ENCODE measurements around the gene IL17RE.
A peak's percentile ranks its signal among the peaks of the same experiment; 100 is the strongest.
"Not testable (repeated sequence)": the region's sequence is repeated elsewhere in the genome, so short reads cannot be mapped to it uniquely, and the experiment has no call there.

The IL17RE gene

GRCh38 chr3:9902372-9903237 lies at the start of gene IL17RE:
IL17RE (plus strand) TSS chr3:9902848; CDS start chr3:9902933, 85 bp downstream.
- Histone ChIP-seq H3K27ac (ENCODE audit: low read depth, low read length) (no peak within 1 kb of the TSS), H3K9me3 (ENCODE audit: control insufficient read depth, insufficient read depth, low read depth, low read length) (no peaks in the 10 kb centered on the region), H3K4me1 (ENCODE audit: control insufficient read depth, insufficient read depth, low read length) (peaks cover 17% of the 10 kb centered on the region), H3K4me3 (ENCODE audit: low read depth, low read length) (peak within 1 kb of the TSS; percentile 23; the same call in 1 of the 2 replicates), H3K9ac (ENCODE audit: low read length) (no peak within 1 kb of the TSS), H3K36me3 (ENCODE audit: control insufficient read depth, insufficient read depth, low read length) (no peaks in the 10 kb centered on the region), H3K27me3 (ENCODE audit: control insufficient read depth, insufficient read depth, low read length) (no peaks in the 10 kb centered on the region)

GRCh38 chr3:9854291-9854940 lies 48.2 kb upstream of the IL17RE start:
- not testable (repeated sequence) for H3K36me3 ChIP-seq (ENCODE audit: control insufficient read depth, insufficient read depth, low read length); H3K9ac ChIP-seq (ENCODE audit: low read length); H3K27ac ChIP-seq (ENCODE audit: low read depth, low read length); H3K27me3 ChIP-seq (ENCODE audit: control insufficient read depth, insufficient read depth, low read length); H3K4me3 ChIP-seq (ENCODE audit: low read depth, low read length); H3K9me3 ChIP-seq (ENCODE audit: control insufficient read depth, insufficient read depth, low read depth, low read length)
- peaks cover 14% of the 10 kb centered on the region; the same call in 1 of the 2 replicates for H3K4me1 ChIP-seq (ENCODE audit: control insufficient read depth, insufficient read depth, low read length)

- H3K4me1 ChIP-seq (ENCODE audit: control insufficient read depth, insufficient read depth, low read length) = peaks cover 17% of the 10 kb centered on the region; the same call in 1 of the 2 replicates
- H3K9ac ChIP-seq (ENCODE audit: low read length) = no peak overlapping the region
- H3K27me3 ChIP-seq (ENCODE audit: control insufficient read depth, insufficient read depth, low read length) = no peaks in the 10 kb centered on the region
- H3K4me3 ChIP-seq (ENCODE audit: low read depth, low read length) = no peak overlapping the region
- H3K27ac ChIP-seq (ENCODE audit: low read depth, low read length) = no peak overlapping the region
- no peaks in the 10 kb centered on the region for H3K36me3 ChIP-seq (ENCODE audit: control insufficient read depth, insufficient read depth, low read length)
- H3K9me3 ChIP-seq (ENCODE audit: control insufficient read depth, insufficient read depth, low read depth, low read length) = no peaks in the 10 kb centered on the region
These were observed 47.1 kb upstream of the IL17RE start for GRCh38 chr3:9855594-9855993.

GRCh38 chr3:9859530-9860025 lies 43.1 kb upstream of the IL17RE start:
- peaks cover 30% of the 10 kb centered on the region for H3K4me1 ChIP-seq (ENCODE audit: control insufficient read depth, insufficient read depth, low read length)
- no peak overlapping the region for H3K4me3 ChIP-seq (ENCODE audit: low read depth, low read length)
- H3K36me3 ChIP-seq (ENCODE audit: control insufficient read depth, insufficient read depth, low read length) = no peaks in the 10 kb centered on the region
- H3K9me3 ChIP-seq (ENCODE audit: control insufficient read depth, insufficient read depth, low read depth, low read length) = no peaks in the 10 kb centered on the region
- peaks cover 6% of the 10 kb centered on the region for H3K27me3 ChIP-seq (ENCODE audit: control insufficient read depth, insufficient read depth, low read length)
- no peak overlapping the region for H3K9ac ChIP-seq (ENCODE audit: low read length)
- H3K27ac ChIP-seq (ENCODE audit: low read depth, low read length) = no peak overlapping the region

- H3K27ac ChIP-seq (ENCODE audit: low read depth, low read length) = no peak overlapping the region
- no peak overlapping the region for H3K9ac ChIP-seq (ENCODE audit: low read length)
- peaks cover 28% of the 10 kb centered on the region for H3K4me1 ChIP-seq (ENCODE audit: control insufficient read depth, insufficient read depth, low read length)
- H3K27me3 ChIP-seq (ENCODE audit: control insufficient read depth, insufficient read depth, low read length) = peaks cover 6% of the 10 kb centered on the region
- H3K9me3 ChIP-seq (ENCODE audit: control insufficient read depth, insufficient read depth, low read depth, low read length) = no peaks in the 10 kb centered on the region
- no peaks in the 10 kb centered on the region for H3K36me3 ChIP-seq (ENCODE audit: control insufficient read depth, insufficient read depth, low read length)
- no peak overlapping the region for H3K4me3 ChIP-seq (ENCODE audit: low read depth, low read length)
These were observed 41.4 kb upstream of the IL17RE start for GRCh38 chr3:9861201-9861600.

GRCh38 chr3:9861626-9862130 lies 41.0 kb upstream of the IL17RE start:
- no peak overlapping the region for H3K9ac ChIP-seq (ENCODE audit: low read length)
- H3K36me3 ChIP-seq (ENCODE audit: control insufficient read depth, insufficient read depth, low read length) = no peaks in the 10 kb centered on the region
- peaks cover 6% of the 10 kb centered on the region for H3K27me3 ChIP-seq (ENCODE audit: control insufficient read depth, insufficient read depth, low read length)
- no peak overlapping the region for H3K27ac ChIP-seq (ENCODE audit: low read depth, low read length)
- no peak overlapping the region for H3K4me3 ChIP-seq (ENCODE audit: low read depth, low read length)
- H3K4me1 ChIP-seq (ENCODE audit: control insufficient read depth, insufficient read depth, low read length) = peaks cover 28% of the 10 kb centered on the region
- no peaks in the 10 kb centered on the region for H3K9me3 ChIP-seq (ENCODE audit: control insufficient read depth, insufficient read depth, low read depth, low read length)

GRCh38 chr3:9862391-9863057 lies 40.1 kb upstream of the IL17RE start:
- no peak overlapping the region for H3K27ac ChIP-seq (ENCODE audit: low read depth, low read length)
- H3K4me1 ChIP-seq (ENCODE audit: control insufficient read depth, insufficient read depth, low read length) = peaks cover 28% of the 10 kb centered on the region
- peak overlapping the region; percentile 66 for H3K4me3 ChIP-seq (ENCODE audit: low read depth, low read length)
- H3K9ac ChIP-seq (ENCODE audit: low read length) = peak overlapping the region; percentile 46
- H3K9me3 ChIP-seq (ENCODE audit: control insufficient read depth, insufficient read depth, low read depth, low read length) = no peaks in the 10 kb centered on the region
- peaks cover 6% of the 10 kb centered on the region for H3K27me3 ChIP-seq (ENCODE audit: control insufficient read depth, insufficient read depth, low read length)
- no peaks in the 10 kb centered on the region for H3K36me3 ChIP-seq (ENCODE audit: control insufficient read depth, insufficient read depth, low read length)

- H3K4me1 ChIP-seq (ENCODE audit: control insufficient read depth, insufficient read depth, low read length) = peaks cover 25% of the 10 kb centered on the region
- H3K4me3 ChIP-seq (ENCODE audit: low read depth, low read length) = peak overlapping the region; percentile 66
- no peaks in the 10 kb centered on the region for H3K9me3 ChIP-seq (ENCODE audit: control insufficient read depth, insufficient read depth, low read depth, low read length)
- no peak overlapping the region for H3K27ac ChIP-seq (ENCODE audit: low read depth, low read length)
- H3K27me3 ChIP-seq (ENCODE audit: control insufficient read depth, insufficient read depth, low read length) = peaks cover 6% of the 10 kb centered on the region
- H3K36me3 ChIP-seq (ENCODE audit: control insufficient read depth, insufficient read depth, low read length) = no peaks in the 10 kb centered on the region
- no peak overlapping the region for H3K9ac ChIP-seq (ENCODE audit: low read length)
These were observed 39.4 kb upstream of the IL17RE start for GRCh38 chr3:9863058-9863772.

- H3K27ac ChIP-seq (ENCODE audit: low read depth, low read length) = no peak overlapping the region
- H3K9me3 ChIP-seq (ENCODE audit: control insufficient read depth, insufficient read depth, low read depth, low read length) = no peaks in the 10 kb centered on the region
- H3K9ac ChIP-seq (ENCODE audit: low read length) = no peak overlapping the region
- no peak overlapping the region for H3K4me3 ChIP-seq (ENCODE audit: low read depth, low read length)
- H3K4me1 ChIP-seq (ENCODE audit: control insufficient read depth, insufficient read depth, low read length) = peaks cover 20% of the 10 kb centered on the region
- H3K36me3 ChIP-seq (ENCODE audit: control insufficient read depth, insufficient read depth, low read length) = no peaks in the 10 kb centered on the region
- peaks cover 6% of the 10 kb centered on the region for H3K27me3 ChIP-seq (ENCODE audit: control insufficient read depth, insufficient read depth, low read length)
These were observed 38.3 kb upstream of the IL17RE start for GRCh38 chr3:9864200-9864927.

- not testable (repeated sequence) for H3K27ac ChIP-seq (ENCODE audit: low read depth, low read length); H3K36me3 ChIP-seq (ENCODE audit: control insufficient read depth, insufficient read depth, low read length); H3K9me3 ChIP-seq (ENCODE audit: control insufficient read depth, insufficient read depth, low read depth, low read length); H3K4me3 ChIP-seq (ENCODE audit: low read depth, low read length); H3K9ac ChIP-seq (ENCODE audit: low read length); H3K27me3 ChIP-seq (ENCODE audit: control insufficient read depth, insufficient read depth, low read length)
- H3K4me1 ChIP-seq (ENCODE audit: control insufficient read depth, insufficient read depth, low read length) = peaks cover 18% of the 10 kb centered on the region
These were observed 37.5 kb upstream of the IL17RE start for GRCh38 chr3:9865125-9865637.
